Body of pancreas (tissue), 4 donors: ENCODE data around the gene LACTBL1. TPM values are rescaled to one million over a fixed set of nuclear protein-coding genes. Genes with fewer than 3 reads are reported as not detected.
"Not testable (repeated sequence)": the region's sequence is repeated elsewhere in the genome, so short reads cannot be mapped to it uniquely, and the experiment has no call there.

Experiments used
- ATAC-seq: fragments of 150-250 bp; one replicate; pipeline ENCODE4 v1.9.1; 2016
- DNase-seq, 4 donors: peaks; one replicate each; pipeline ENCODE4 v3.0.0-alpha.2; 2019
- H3K27ac ChIP-seq, 4 donors: fragments of 200-600 bp; sonication (generic); 1 replicate in 3 of 4; 2 replicates in 1 of 4; pipeline versions ENCODE4 v1.5.1 to v1.6.1; 2016 to 2019; ENCODE audit warnings: mild to moderate bottlenecking in 1 of 4, mixed read lengths in 1 of 4, moderate library complexity in 1 of 4
- H3K27me3 ChIP-seq, 2 donors: fragments of 200-600 bp; sonication (generic); one replicate each; pipeline ENCODE4 v1.6.0; 2016; ENCODE audit warnings: mild to moderate bottlenecking in 1 of 2
- H3K36me3 ChIP-seq, 2 donors: fragments of 200-600 bp; sonication (generic); replicated peaks in 1 of 2; 2 replicates each; pipeline ENCODE4 v1.5.1; 2016; ENCODE audit warnings: low read depth in 2 of 2; ENCODE audit not compliant: insufficient read depth in 1 of 2
- H3K4me1 ChIP-seq: fragments of 200-600 bp; sonication (generic); one replicate; pipeline ENCODE4 v1.6.0; 2016
- H3K4me3 ChIP-seq, 2 donors: fragments of 200-600 bp; sonication (generic); 1 replicate in 1 of 2; 2 replicates in 1 of 2; pipeline ENCODE4 v1.5.1; 2016 to 2019
- H3K9me3 ChIP-seq, 3 donors: fragments of 200-600 bp; sonication (generic); 1 replicate in 2 of 3; 2 replicates in 1 of 3; pipeline ENCODE4 v1.5.1; 2016
- CTCF ChIP-seq, 7 experiments: fragments of 450-650 bp in 4 of 7; fragments of 200-600 bp in 3 of 7; sonication (generic) in 3 of 7; IDR thresholded peaks; one replicate each; pipeline ENCODE4 v1.5.1; 2016 to 2019; ENCODE audit warnings: antibody characterized with exemption in 7 of 7
- POLR2A ChIP-seq, 3 donors: fragments of 450-650 bp; IDR thresholded peaks; one replicate each; pipeline ENCODE4 v1.6.1; 2016; ENCODE audit warnings: antibody characterized with exemption in 3 of 3, mild to moderate bottlenecking in 2 of 3
- WGBS, 2 donors: methylation state at CpG; one replicate each; pipeline ENCODE4 v1.1.5; 2017; 5-methylcytosine and 5-hydroxymethylcytosine counted together
- intact Hi-C: fragments of 100-400 bp; cut with DNase I; formaldehyde crosslinking; loops from one replicate; pipeline ENCODE4 v1.15.1; 2023
- total RNA-seq, 2 donors: library from RNA; depleted of rRNA; stranded (reverse); fragments of >200 nt; gene quantifications; one replicate each; pipeline ENCODE4 v1.1.0, GENCODE V29; 2016

The LACTBL1 gene
- total RNA-seq, 2 donors from 2014 or later, result not detected

GRCh38 chr1:22953057-22953739, 19.5 kb downstream of the LACTBL1 start:
- Histone ChIP-seq H3K9me3 (no peaks in the 10 kb centered on the region), H3K4me1 (peaks cover 8% of the 10 kb centered on the region), H3K36me3 (no peaks in the 10 kb centered on the region), H3K4me3 (no peak overlapping the region), H3K27me3 (no peaks in the 10 kb centered on the region), H3K27ac (no peak overlapping the region)
- TF ChIP-seq CTCF (IDR thresholded peaks at IDR 0.05), result no peak
- no peak for TF ChIP-seq POLR2A (IDR thresholded peaks at IDR 0.05)
- DNase-seq (no peak), ATAC-seq (no peak)
- intact Hi-C loops, result no loop called here
- WGBS, 2 donors, result 28% methylated on average over 55 of the region's 92 CpGs; no CpG with 5 or more reads in 1 of the 2 donors

GRCh38 chr1:22952694-22953056, 20.0 kb downstream of the LACTBL1 start:
- Histone ChIP-seq H3K27me3 (no peaks in the 10 kb centered on the region), H3K4me1 (peaks cover 8% of the 10 kb centered on the region), H3K4me3 (no peak overlapping the region), H3K27ac (no peak overlapping the region), H3K9me3 (no peaks in the 10 kb centered on the region), H3K36me3 (no peaks in the 10 kb centered on the region)
- ATAC-seq (no peak), DNase-seq (no peak)
- intact Hi-C loops, result no loop called here
- 88 to 92% methylated on average over 4 to 5 of the region's 5 CpGs for WGBS, 2 donors
- TF ChIP-seq CTCF (IDR thresholded peaks at IDR 0.05) (no peak), POLR2A (IDR thresholded peaks at IDR 0.05) (no peak)

GRCh38 chr1:22951796-22952195, 20.9 kb downstream of the LACTBL1 start:
- no peaks in the 10 kb centered on the region for H3K27me3 ChIP-seq
- no peak for TF ChIP-seq CTCF (IDR thresholded peaks at IDR 0.05)
- TF ChIP-seq POLR2A (IDR thresholded peaks at IDR 0.05), result no peak
- no peaks in the 10 kb centered on the region for H3K36me3 ChIP-seq
- no peak overlapping the region for H3K27ac ChIP-seq
- H3K4me3 ChIP-seq, result no peak overlapping the region
- DNase-seq (no peak), ATAC-seq (no peak)
- WGBS, 2 donors, result 81 to 88% methylated on average over 3 of the region's 3 CpGs
- intact Hi-C loops, result no loop called here
- peaks cover 8% of the 10 kb centered on the region for H3K4me1 ChIP-seq
- H3K9me3 ChIP-seq, result no peaks in the 10 kb centered on the region

GRCh38 chr1:22949822-22950331, 22.8 kb downstream of the LACTBL1 start:
- no peak for DNase-seq
- 51 to 57% methylated on average over 5 of the region's 5 CpGs for WGBS, 2 donors

GRCh38 chr1:22945171-22945570, 27.5 kb downstream of the LACTBL1 start:
- H3K36me3 ChIP-seq, DNase-seq, intact Hi-C loops, H3K4me1 ChIP-seq, H3K9me3 ChIP-seq, H3K4me3 ChIP-seq, ATAC-seq, H3K27me3 ChIP-seq, H3K27ac ChIP-seq: not testable (repeated sequence)
- WGBS, 2 donors, result 95 to 99% methylated on average over 4 to 5 of the region's 5 CpGs

More at GRCh38 chr1:22949822-22950331, 22.8 kb downstream of the LACTBL1 start:
- ATAC-seq, result no peak
- intact Hi-C loops, result no loop called here
- TF ChIP-seq POLR2A (IDR thresholded peaks at IDR 0.05), result no peak
- no peak for TF ChIP-seq CTCF (IDR thresholded peaks at IDR 0.05)
- H3K9me3 ChIP-seq, result no peaks in the 10 kb centered on the region
- H3K36me3 ChIP-seq, result no peaks in the 10 kb centered on the region
- H3K27ac ChIP-seq, result no peak overlapping the region
- H3K4me1 ChIP-seq, result peaks cover 8% of the 10 kb centered on the region
- H3K4me3 ChIP-seq, result no peak overlapping the region
- H3K27me3 ChIP-seq, result no peaks in the 10 kb centered on the region
